K562 (cell line): ENCODE measurements around the gene ABCE1. TPM values are rescaled to one million over a fixed set of nuclear protein-coding genes. Genes with fewer than 3 reads are reported as not detected.

Source experiments
- ATAC-seq: fragments of 200-7000 bp; cut with Tn5 transposase; 3 replicates; pipeline ENCODE4 v1.9.1; 2020; ENCODE audit warnings: moderate library complexity
- BruUV-seq: library from RNA; stranded (reverse); fragments of 400-500 nt; replicated peaks from 2 replicates; lab custom pipeline; 2021; lab: Mats Ljungman, UMichigan
- CTCF ChIA-PET: fragments of 300-600 bp; formaldehyde crosslinking; extraction: SDS; loops from one replicate; lab custom pipeline; 2021; ENCODE audit warnings: low intra/inter-chr PET ratio; lab: Yijun Ruan, JAX
- POLR2A ChIA-PET: fragments of 300-600, 350-650 bp; sonication (Branson Sonifier 250); formaldehyde crosslinking; extraction: SDS; loops from one replicate; lab custom pipeline; 2021; ENCODE audit warnings: antibody characterized with exemption, inconsistent platforms; lab: Yijun Ruan, JAX
- DNase-seq, 4 experiments: peaks; one replicate each; pipeline versions ENCODE4 v3.0.0 to v3.0.0-alpha.2; 2011 to 2018; ENCODE audit warnings: low spot score in 3 of 4, mixed read lengths in 3 of 4; ENCODE audit errors: extremely low read depth in 1 of 4
- FAIRE-seq: peaks from 2 replicates; lab custom pipeline; 2011; peaks lifted over from hg19 to GRCh38; lab: Jason Lieb, UNC
- H2AFZ ChIP-seq: 2 replicates; pipeline ENCODE4 v1.6.0; 2011; ENCODE audit warnings: low read depth, low read length, control low read depth, inconsistent platforms
- H3K27ac ChIP-seq: fragments of 200-600 bp; 3 replicates; pipeline ENCODE4 v1.8.0; 2011; ENCODE audit warnings: low read depth, mild to moderate bottlenecking, control low read depth, inconsistent platforms, low read length, moderate library complexity, mixed read lengths; ENCODE audit errors: extremely low read depth
- H3K27me3 ChIP-seq, 2 experiments: fragments of 300-600 bp in 1 of 2; 2 replicates in 1 of 2; 3 replicates in 1 of 2; pipeline versions ENCODE4 v1.6.0 to v1.8.0; 2011; ENCODE audit warnings: inconsistent platforms in 2 of 2, low read length in 2 of 2, mild to moderate bottlenecking in 1 of 2, mixed read lengths in 1 of 2, moderate library complexity in 1 of 2; ENCODE audit not compliant: control insufficient read depth in 2 of 2, insufficient read depth in 2 of 2
- H3K36me3 ChIP-seq: fragments of 300-600 bp; 3 replicates; pipeline ENCODE4 v1.8.0; 2011; ENCODE audit warnings: mild to moderate bottlenecking, low read length, inconsistent platforms; ENCODE audit not compliant: control insufficient read depth, insufficient read depth
- H3K4me1 ChIP-seq, 2 experiments: fragments of 200-600 bp in 1 of 2; replicated peaks in 1 of 2; 2 replicates in 1 of 2; 3 replicates in 1 of 2; pipeline versions ENCODE4 v1.5.1 to v1.8.0; 2011; ENCODE audit warnings: inconsistent platforms in 2 of 2, low read length in 2 of 2, mild to moderate bottlenecking in 1 of 2, mixed read lengths in 1 of 2, moderate library complexity in 1 of 2; ENCODE audit not compliant: control insufficient read depth in 2 of 2, insufficient read depth in 2 of 2
- H3K4me2 ChIP-seq: 2 replicates; pipeline ENCODE4 v1.6.1; 2011; ENCODE audit warnings: low read length, control low read depth, inconsistent platforms, mixed read lengths; ENCODE audit not compliant: insufficient read depth
- H3K4me3 ChIP-seq: fragments of 200-600 bp; sonication (generic), shearing (Covaris generic); 2 replicates; pipeline ENCODE4 v1.5.1; 2016; ENCODE audit warnings: control low read depth, inconsistent platforms
- H3K79me2 ChIP-seq: fragments of 200-600 bp; 3 replicates; pipeline ENCODE4 v1.8.0; 2011; ENCODE audit warnings: low read length, inconsistent platforms; ENCODE audit not compliant: control insufficient read depth, insufficient read depth
- H3K9ac ChIP-seq, 2 experiments: 2 replicates each; pipeline versions ENCODE4 v1.6.0 to v1.6.1; 2011; ENCODE audit warnings: low read depth in 2 of 2, low read length in 2 of 2, control low read depth in 1 of 2, inconsistent platforms in 1 of 2, mild to moderate bottlenecking in 1 of 2, mixed read lengths in 1 of 2; ENCODE audit not compliant: insufficient read depth in 1 of 2
- H3K9me1 ChIP-seq: one replicate; pipeline ENCODE4 v1.6.0; 2011; ENCODE audit warnings: inconsistent platforms, mild to moderate bottlenecking, low read length, moderate library complexity; ENCODE audit not compliant: control insufficient read depth, insufficient read depth
- H3K9me3 ChIP-seq: replicated peaks from 2 replicates; pipeline ENCODE4 v1.5.1; 2011; ENCODE audit warnings: low read depth, low read length, inconsistent platforms; ENCODE audit not compliant: control insufficient read depth, insufficient read depth
- H4K20me1 ChIP-seq: replicated peaks from 2 replicates; pipeline ENCODE4 v1.6.1; 2011; ENCODE audit warnings: low read length, inconsistent platforms, mixed read lengths; ENCODE audit not compliant: control insufficient read depth, insufficient read depth
- CREB1 ChIP-seq, 2 experiments: sonication (generic) in 1 of 2; formaldehyde crosslinking in 1 of 2; IDR thresholded peaks; 2 replicates each; pipeline versions ENCODE4 v1.6.1 to v1.8.0; 2012 to 2022; ENCODE audit warnings: inconsistent platforms in 1 of 2, mild to moderate bottlenecking in 1 of 2, missing genetic modification reagents in 1 of 2, moderate library complexity in 1 of 2
- DEAF1 ChIP-seq: fragments of 450-650 bp; formaldehyde crosslinking; IDR thresholded peaks from 2 replicates; pipeline ENCODE4 v1.4.0; 2020; ENCODE audit warnings: mild to moderate bottlenecking, moderate library complexity
- EGR1 ChIP-seq: fragments of 450-650 bp; conservative IDR thresholded peaks from 2 replicates; pipeline ENCODE4 v1.6.1; 2017; ENCODE audit warnings: mild to moderate bottlenecking
- HMGN3 ChIP-seq: IDR thresholded peaks from 2 replicates; pipeline ENCODE4 v1.6.1; 2011; ENCODE audit warnings: borderline replicate concordance, low read depth, mild to moderate bottlenecking, mixed read lengths, low read length; ENCODE audit not compliant: insufficient read length; ENCODE audit errors: extremely low read depth
- POU5F1 ChIP-seq: fragments of 150-350 bp; IDR thresholded peaks from 2 replicates; pipeline ENCODE4 v1.6.1; 2014; ENCODE audit warnings: borderline replicate concordance, low read length, low read depth, mild to moderate bottlenecking; ENCODE audit not compliant: partially characterized antibody
- XRCC5 ChIP-seq: fragments of 200-400 bp; formaldehyde crosslinking; IDR thresholded peaks from 2 replicates; pipeline ENCODE4 v1.6.1; 2017; ENCODE audit warnings: low read depth, mild to moderate bottlenecking, low read length
- ZNF347 ChIP-seq: fragments of 450-650 bp; formaldehyde crosslinking; IDR thresholded peaks from 2 replicates; pipeline ENCODE4 v1.4.0; 2020; ENCODE audit warnings: low read depth, mild to moderate bottlenecking, moderate library complexity
- ZNF583 ChIP-seq: fragments of 250-450 bp; sonication (Bioruptor Pico); IDR thresholded peaks from 2 replicates; pipeline ENCODE4 v1.4.0; 2020
- ZNF589 ChIP-seq: fragments of 200-800 bp; sonication (Bioruptor generic); IDR thresholded peaks from 2 replicates; pipeline ENCODE4 v1.6.1; 2016; ENCODE audit warnings: low read depth, missing genetic modification characterization, missing compliant biosample characterization
- ZNF764 ChIP-seq: fragments of 250-450 bp; sonication (Bioruptor Pico); IDR thresholded peaks from 2 replicates; pipeline ENCODE4 v1.4.0; 2020; ENCODE audit warnings: low read depth, mild to moderate bottlenecking, moderate library complexity
- WGBS: fragments of 100-300 bp; shearing (Covaris generic); methylation state at CpG from one replicate; pipeline ENCODE4 v1.1.6; 2016; ENCODE audit warnings: low coverage, mixed read lengths; ENCODE audit not compliant: insufficient coverage; ENCODE audit errors: missing lambda C conversion rate; 5-methylcytosine and 5-hydroxymethylcytosine counted together
- in situ Hi-C: fragments of 300-500 bp; cut with MboI; formaldehyde crosslinking; loops from 4 replicates; pipeline ENCODE4 v1.15.0; 2018; ENCODE audit warnings: inconsistent platforms, mixed read lengths
- intact Hi-C: fragments of 100-400 bp; cut with micrococcal nuclease; formaldehyde crosslinking; loops from 2 replicates; pipeline ENCODE4 v1.14.2; 2022
- polyA plus RNA-seq, 8 experiments: library from polyadenylated mRNA; depleted of rRNA in 4 of 8; stranded (reverse) in 5 of 8; unstranded in 3 of 8; fragments of >200 nt; fragmentation: Nextera tagmentation in 2 of 8; fragmentation: Illumina TruSeq in 1 of 8; extraction: Ambion mirVana in 2 of 8; extraction: Trizol in 1 of 8; gene quantifications; 2 replicates each; pipeline versions ENCODE4 v1.2.1 to v1.2.3, GENCODE V29; 2011 to 2014; ENCODE audit warnings: inconsistent platforms in 1 of 8, missing spikeins in 1 of 8
- total RNA-seq, 7 experiments: library from RNA; depleted of rRNA in 6 of 7; stranded (reverse); fragments of >200 nt in 6 of 7; fragmentation: Illumina TruSeq in 2 of 7; extraction: Trizol in 2 of 7; gene quantifications; 2 replicates each; pipeline versions ENCODE4 v1.2.1 to v1.2.3, GENCODE V29; 2011 to 2021; ENCODE audit warnings: low replicate concordance in 1 of 7

Gene ABCE1
- total and polyA plus RNA-seq, 9 of the 15 experiments (the other 6 are each of a cell fraction or from before 2014, with no cell fraction given): 134 to 256 (median 169) TPM

DNA sequence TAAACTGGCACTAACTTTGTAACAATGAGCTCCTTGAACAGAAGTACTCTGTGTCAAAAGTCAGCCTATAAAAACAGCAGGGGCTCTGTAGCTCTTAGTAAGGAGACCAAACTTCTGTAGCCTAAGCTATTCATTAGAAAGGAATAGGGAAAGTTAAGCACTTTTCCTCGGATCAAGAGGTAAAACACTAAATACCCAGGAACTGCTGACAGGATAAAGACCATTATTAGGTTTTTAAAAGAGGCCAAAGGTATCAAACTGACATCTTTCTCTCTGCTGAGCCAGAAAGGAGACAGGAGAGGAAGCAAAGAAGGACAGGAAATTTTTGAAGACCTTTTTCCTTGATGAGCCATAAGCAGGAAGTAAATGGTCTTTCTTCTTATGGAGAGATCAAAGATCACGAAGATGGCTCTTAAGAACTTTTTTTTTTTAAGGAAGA is 32.0 kb upstream of the ABCE1 start (continued):
- TF ChIP-seq ZNF583: no peak

DNA sequence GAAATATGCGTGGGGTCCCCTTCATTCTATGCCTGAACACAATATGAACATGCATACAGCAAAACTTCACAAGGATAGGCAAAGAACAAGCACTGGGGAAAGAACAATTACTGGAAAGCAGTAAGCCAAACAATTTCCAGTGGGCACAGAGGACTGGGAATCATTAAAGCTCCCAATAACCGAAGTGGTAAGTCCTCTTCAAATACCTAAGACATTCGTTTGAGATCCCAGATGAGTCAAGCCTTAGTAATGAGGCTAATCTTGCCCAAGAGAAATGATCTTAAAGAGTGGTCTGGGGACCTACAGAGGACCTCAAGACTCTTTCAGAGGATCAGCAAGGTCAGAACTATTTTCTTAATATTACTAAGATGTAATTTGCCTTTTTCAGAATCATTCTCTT is 28.8 kb upstream of the ABCE1 start:
- BruUV-seq: no TSS peak
- no peaks in the 10 kb centered on the region for H3K9me3 ChIP-seq
- no peak overlapping the region for H2AFZ ChIP-seq
- H3K27me3 ChIP-seq: no peaks in the 10 kb centered on the region
- no peaks in the 10 kb centered on the region for H4K20me1 ChIP-seq
- H3K4me1 ChIP-seq: no peaks in the 10 kb centered on the region
- in situ Hi-C loops: loop anchor here (25.0 kb wide), 1 partner anchor 907 kb away; no protein-coding TSS in a partner anchor
- ATAC-seq (no peak), FAIRE-seq (no peak), DNase-seq (no peak)
- 68% methylated on average over 3 of the region's 3 CpGs for WGBS
- POLR2A ChIA-PET: no interaction called here
- intact Hi-C loops: no loop called here
- peaks cover 11% of the 10 kb centered on the region; the same call in 1 of the 3 replicates for H3K36me3 ChIP-seq
- H3K79me2 ChIP-seq: peaks cover 10% of the 10 kb centered on the region; the same call in 1 of the 3 replicates
- TF ChIP-seq HMGN3: no peak
- TF ChIP-seq ZNF347 (CRISPR knock-in tag): no peak
- TF ChIP-seq DEAF1 (CRISPR knock-in tag): no peak
- TF ChIP-seq EGR1: no peak
- no peak for TF ChIP-seq ZNF589 (CRISPR knock-in tag)
- no peak for TF ChIP-seq ZNF764 (CRISPR knock-in tag)
- no peak for TF ChIP-seq CREB1 (IDR thresholded peaks at IDR 0.05)
- no peak for TF ChIP-seq CREB1 (CRISPR knock-in tag; IDR thresholded peaks at IDR 0.05)
- TF ChIP-seq XRCC5: no peak
- no peak for TF ChIP-seq POU5F1
- CTCF ChIA-PET: no interaction called here
- no peak overlapping the region for H3K9ac ChIP-seq
- no peak overlapping the region for H3K27ac ChIP-seq
- no peak overlapping the region for H3K4me3 ChIP-seq
- no peaks in the 10 kb centered on the region for H3K9me1 ChIP-seq
- no peak overlapping the region for H3K4me2 ChIP-seq
